ENCODE measurements around the gene MZT2A. TPM values are rescaled to one million over a fixed set of nuclear protein-coding genes. Genes with fewer than 3 reads are reported as not detected.
A peak's percentile ranks its signal among the peaks of the same experiment; 100 is the strongest.
"Not testable (repeated sequence)": the region's sequence is repeated elsewhere in the genome, so short reads cannot be mapped to it uniquely, and the experiment has no call there.

MZT2A gene
- 148 TPM for total RNA-seq (ENCODE audit: unreplicated experiment)
- long read RNA-seq, transcript MZT2A-201 (3 exons, 624 nt) = major isoform, 77 of 119 reads
- long read RNA-seq, partial matches to known transcripts = 34 of 119 reads
- long read RNA-seq, other reads (novel, unspliced or antisense) = 4 of 119 reads

- H3K36me3 Mint-ChIP-seq (ENCODE audit: low read depth, unreplicated experiment) = not testable (repeated sequence)
These were observed at the start of gene MZT2A for GRCh38 chr2:131492015-131492417. MZT2A (minus strand) TSS chr2:131492397; CDS start chr2:131492376, 21 bp downstream.

GRCh38 chr2:131538856-131539255 lies 46.7 kb upstream of the MZT2A start:
- not testable (repeated sequence) for H3K27ac Mint-ChIP-seq (ENCODE audit: unreplicated experiment); H3K4me1 Mint-ChIP-seq (ENCODE audit: unreplicated experiment); H3K27me3 Mint-ChIP-seq (ENCODE audit: unreplicated experiment); H3K4me3 Mint-ChIP-seq (ENCODE audit: unreplicated experiment); H3K36me3 Mint-ChIP-seq (ENCODE audit: low read depth, unreplicated experiment); H3K9me3 Mint-ChIP-seq (ENCODE audit: unreplicated experiment); DNase-seq (ENCODE audit: low spot score)

More at GRCh38 chr2:131492015-131492417, at the start of gene MZT2A:
- H3K4me1 Mint-ChIP-seq (ENCODE audit: unreplicated experiment) = peaks cover 12% of the 10 kb centered on the region
- H3K9me3 Mint-ChIP-seq (ENCODE audit: unreplicated experiment); H3K27me3 Mint-ChIP-seq (ENCODE audit: unreplicated experiment); DNase-seq (ENCODE audit: low spot score): not testable (repeated sequence)
- H3K4me3 Mint-ChIP-seq (ENCODE audit: unreplicated experiment) = peak within 1 kb of the TSS; percentile 99
- H3K27ac Mint-ChIP-seq (ENCODE audit: unreplicated experiment) = peak within 1 kb of the TSS; percentile 95

- not testable (repeated sequence) for H3K27me3 Mint-ChIP-seq (ENCODE audit: unreplicated experiment); H3K9me3 Mint-ChIP-seq (ENCODE audit: unreplicated experiment); DNase-seq (ENCODE audit: low spot score); H3K27ac Mint-ChIP-seq (ENCODE audit: unreplicated experiment); H3K4me1 Mint-ChIP-seq (ENCODE audit: unreplicated experiment); H3K36me3 Mint-ChIP-seq (ENCODE audit: low read depth, unreplicated experiment); H3K4me3 Mint-ChIP-seq (ENCODE audit: unreplicated experiment)
These were observed 44.6 kb upstream of the MZT2A start for GRCh38 chr2:131536841-131537240.

GRCh38 chr2:131535951-131536826 lies 44.0 kb upstream of the MZT2A start:
- not testable (repeated sequence) for H3K27me3 Mint-ChIP-seq (ENCODE audit: unreplicated experiment); DNase-seq (ENCODE audit: low spot score); H3K4me3 Mint-ChIP-seq (ENCODE audit: unreplicated experiment); H3K4me1 Mint-ChIP-seq (ENCODE audit: unreplicated experiment); H3K36me3 Mint-ChIP-seq (ENCODE audit: low read depth, unreplicated experiment); H3K9me3 Mint-ChIP-seq (ENCODE audit: unreplicated experiment); H3K27ac Mint-ChIP-seq (ENCODE audit: unreplicated experiment)

- DNase-seq (ENCODE audit: low spot score) = no peak
- no peaks in the 10 kb centered on the region for H3K9me3 Mint-ChIP-seq (ENCODE audit: unreplicated experiment)
- no peaks in the 10 kb centered on the region for H3K36me3 Mint-ChIP-seq (ENCODE audit: low read depth, unreplicated experiment)
- no peak for TF ChIP-seq CTCF (IDR thresholded peaks at IDR 0.05; ENCODE audit: unreplicated experiment)
- no peak overlapping the region for H3K4me3 Mint-ChIP-seq (ENCODE audit: unreplicated experiment)
- H3K4me1 Mint-ChIP-seq (ENCODE audit: unreplicated experiment) = no peaks in the 10 kb centered on the region
- H3K27ac Mint-ChIP-seq (ENCODE audit: unreplicated experiment) = no peak overlapping the region
- no peaks in the 10 kb centered on the region for H3K27me3 Mint-ChIP-seq (ENCODE audit: unreplicated experiment)
These were observed 43.3 kb upstream of the MZT2A start for GRCh38 chr2:131535526-131535925.

GRCh38 chr2:131534965-131535364 lies 42.8 kb upstream of the MZT2A start:
- not testable (repeated sequence) for DNase-seq (ENCODE audit: low spot score); H3K9me3 Mint-ChIP-seq (ENCODE audit: unreplicated experiment); H3K4me3 Mint-ChIP-seq (ENCODE audit: unreplicated experiment); H3K4me1 Mint-ChIP-seq (ENCODE audit: unreplicated experiment); H3K36me3 Mint-ChIP-seq (ENCODE audit: low read depth, unreplicated experiment); H3K27me3 Mint-ChIP-seq (ENCODE audit: unreplicated experiment); H3K27ac Mint-ChIP-seq (ENCODE audit: unreplicated experiment)

GRCh38 chr2:131534317-131534672 lies 42.1 kb upstream of the MZT2A start:
- not testable (repeated sequence) for H3K4me3 Mint-ChIP-seq (ENCODE audit: unreplicated experiment); H3K27me3 Mint-ChIP-seq (ENCODE audit: unreplicated experiment); DNase-seq (ENCODE audit: low spot score); H3K4me1 Mint-ChIP-seq (ENCODE audit: unreplicated experiment); H3K36me3 Mint-ChIP-seq (ENCODE audit: low read depth, unreplicated experiment); H3K9me3 Mint-ChIP-seq (ENCODE audit: unreplicated experiment); H3K27ac Mint-ChIP-seq (ENCODE audit: unreplicated experiment)

- not testable (repeated sequence) for H3K4me3 Mint-ChIP-seq (ENCODE audit: unreplicated experiment); H3K27me3 Mint-ChIP-seq (ENCODE audit: unreplicated experiment); H3K4me1 Mint-ChIP-seq (ENCODE audit: unreplicated experiment); H3K27ac Mint-ChIP-seq (ENCODE audit: unreplicated experiment); H3K9me3 Mint-ChIP-seq (ENCODE audit: unreplicated experiment); DNase-seq (ENCODE audit: low spot score); H3K36me3 Mint-ChIP-seq (ENCODE audit: low read depth, unreplicated experiment)
These were observed 41.6 kb upstream of the MZT2A start for GRCh38 chr2:131533609-131534316.

GRCh38 chr2:131532723-131533608 lies 40.8 kb upstream of the MZT2A start:
- H3K9me3 Mint-ChIP-seq (ENCODE audit: unreplicated experiment); H3K36me3 Mint-ChIP-seq (ENCODE audit: low read depth, unreplicated experiment); H3K4me1 Mint-ChIP-seq (ENCODE audit: unreplicated experiment); H3K4me3 Mint-ChIP-seq (ENCODE audit: unreplicated experiment); H3K27me3 Mint-ChIP-seq (ENCODE audit: unreplicated experiment); DNase-seq (ENCODE audit: low spot score); H3K27ac Mint-ChIP-seq (ENCODE audit: unreplicated experiment): not testable (repeated sequence)

- not testable (repeated sequence) for H3K27me3 Mint-ChIP-seq (ENCODE audit: unreplicated experiment); H3K4me1 Mint-ChIP-seq (ENCODE audit: unreplicated experiment); DNase-seq (ENCODE audit: low spot score); H3K4me3 Mint-ChIP-seq (ENCODE audit: unreplicated experiment); H3K36me3 Mint-ChIP-seq (ENCODE audit: low read depth, unreplicated experiment); H3K9me3 Mint-ChIP-seq (ENCODE audit: unreplicated experiment); H3K27ac Mint-ChIP-seq (ENCODE audit: unreplicated experiment)
These were observed 39.5 kb upstream of the MZT2A start for GRCh38 chr2:131531547-131532185.
